ENCODE data around the gene PKP4. TPM values are rescaled to one million over a fixed set of nuclear protein-coding genes. Genes with fewer than 3 reads are reported as not detected.

Gene PKP4

GRCh38 chr2:158728422-158728821 lies 271.7 kb downstream of the PKP4 start:
- Histone ChIP-seq H3K4me1 (ENCODE audit: control insufficient read depth, insufficient read depth, low read length) (peaks cover 7% of the 10 kb centered on the region), H3K36me3 (ENCODE audit: insufficient read depth, low read length) (no peaks in the 10 kb centered on the region)

GRCh38 chr2:158729451-158729850 lies 272.7 kb downstream of the PKP4 start:
- peaks cover 7% of the 10 kb centered on the region for H3K4me1 ChIP-seq (ENCODE audit: control insufficient read depth, insufficient read depth, low read length)
- H3K27me3 ChIP-seq (ENCODE audit: control insufficient read depth, insufficient read depth, low read length): peaks cover 33% of the 10 kb centered on the region
- no peak overlapping the region for H3K4me3 ChIP-seq (ENCODE audit: low read length)
- no peaks in the 10 kb centered on the region for H3K36me3 ChIP-seq (ENCODE audit: insufficient read depth, low read length)
- H3K4me2 ChIP-seq (ENCODE audit: low read length): no peak overlapping the region
- H3K9ac ChIP-seq (ENCODE audit: low read depth, low read length): no peak overlapping the region
- no peaks in the 10 kb centered on the region for H3K9me3 ChIP-seq (replicated peaks; ENCODE audit: low read length)

More at GRCh38 chr2:158728422-158728821, 271.7 kb downstream of the PKP4 start:
- peaks cover 31% of the 10 kb centered on the region for H3K27me3 ChIP-seq (ENCODE audit: control insufficient read depth, insufficient read depth, low read length)
- no peak overlapping the region for H3K9ac ChIP-seq (ENCODE audit: low read depth, low read length)
- no peak overlapping the region for H3K4me3 ChIP-seq (ENCODE audit: low read length)
- H3K9me3 ChIP-seq (replicated peaks; ENCODE audit: low read length): no peaks in the 10 kb centered on the region
- H3K4me2 ChIP-seq (ENCODE audit: low read length): no peak overlapping the region

DNA sequence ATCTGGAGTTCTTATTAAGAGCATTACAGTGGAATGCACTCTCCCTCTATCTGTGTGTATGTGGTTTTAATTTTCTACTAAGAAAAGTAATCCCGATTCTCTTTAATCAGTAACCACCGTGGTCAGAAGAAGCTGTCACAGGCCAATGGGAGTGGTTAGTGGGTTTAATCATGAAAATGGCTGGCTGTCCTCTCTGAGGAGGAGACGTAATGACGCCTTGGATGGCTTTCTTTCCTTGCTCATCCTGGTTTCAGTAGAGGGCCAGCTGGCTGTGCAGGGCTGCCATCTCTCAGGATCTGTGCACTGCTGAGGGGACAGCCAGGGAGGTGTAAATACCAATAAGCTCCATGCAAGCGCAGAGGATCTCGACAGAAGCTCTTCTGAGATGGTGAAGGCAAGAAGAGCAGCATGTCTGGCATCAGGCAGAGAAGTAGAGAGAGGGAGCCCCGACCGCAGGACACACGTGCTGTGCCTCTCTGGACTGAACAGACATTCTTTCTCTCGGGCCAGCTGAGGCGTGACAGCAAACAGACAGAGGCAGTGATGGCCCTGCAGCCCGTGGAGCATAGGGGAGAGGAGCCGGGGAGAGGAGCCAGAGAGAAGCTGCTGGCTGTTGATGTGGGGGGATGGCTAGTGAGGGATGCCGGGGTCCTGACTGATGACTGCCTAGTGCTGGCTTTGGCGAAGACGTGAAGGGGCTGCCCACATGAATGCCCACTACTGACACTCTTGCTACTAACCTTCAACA lies 273.3 kb downstream of the PKP4 start:
- Histone ChIP-seq H3K9me3 (replicated peaks; ENCODE audit: low read length) (no peaks in the 10 kb centered on the region), H3K36me3 (ENCODE audit: insufficient read depth, low read length) (no peaks in the 10 kb centered on the region), H3K4me3 (ENCODE audit: low read length) (no peak overlapping the region), H3K9ac (ENCODE audit: low read depth, low read length) (no peak overlapping the region), H3K4me2 (ENCODE audit: low read length) (no peak overlapping the region), H3K27me3 (ENCODE audit: control insufficient read depth, insufficient read depth, low read length) (peaks cover 35% of the 10 kb centered on the region), H3K4me1 (ENCODE audit: control insufficient read depth, insufficient read depth, low read length) (peaks cover 7% of the 10 kb centered on the region)

DNA sequence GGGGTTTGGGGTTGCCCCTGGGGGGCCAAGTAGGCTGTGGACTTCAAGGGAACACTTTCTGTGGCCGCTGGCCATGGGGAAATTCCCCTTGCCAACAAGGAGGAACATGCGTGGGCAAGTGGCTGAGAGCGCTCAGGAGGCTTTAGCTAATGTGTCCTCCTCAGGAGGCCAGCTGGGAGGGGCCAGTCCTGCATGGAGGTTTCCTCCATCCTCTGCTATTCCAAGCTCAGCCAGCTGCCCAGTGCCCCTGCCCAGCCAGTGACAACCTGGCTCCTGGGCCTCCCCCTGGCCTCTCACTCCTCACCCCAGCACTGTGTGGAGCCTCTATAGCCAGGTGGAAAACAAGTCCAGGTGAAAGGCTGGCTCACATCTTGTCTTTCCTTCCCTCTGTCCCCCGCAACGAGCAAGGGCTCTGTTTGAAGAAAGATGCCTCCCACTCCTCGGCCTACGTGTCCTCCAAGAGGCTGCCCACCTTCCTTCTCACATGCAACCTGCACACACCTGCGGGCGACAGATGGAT lies 273.9 kb downstream of the PKP4 start:
- Histone ChIP-seq H3K9me3 (replicated peaks; ENCODE audit: low read length) (no peaks in the 10 kb centered on the region), H3K9ac (ENCODE audit: low read depth, low read length) (no peak overlapping the region), H3K4me3 (ENCODE audit: low read length) (no peak overlapping the region), H3K4me1 (ENCODE audit: control insufficient read depth, insufficient read depth, low read length) (peaks cover 7% of the 10 kb centered on the region), H3K36me3 (ENCODE audit: insufficient read depth, low read length) (no peaks in the 10 kb centered on the region), H3K4me2 (ENCODE audit: low read length) (no peak overlapping the region), H3K27me3 (ENCODE audit: control insufficient read depth, insufficient read depth, low read length) (peaks cover 36% of the 10 kb centered on the region)

GRCh38 chr2:158731386-158731785 lies 274.6 kb downstream of the PKP4 start:
- Histone ChIP-seq H3K4me3 (ENCODE audit: low read length) (no peak overlapping the region), H3K4me2 (ENCODE audit: low read length) (no peak overlapping the region), H3K27me3 (ENCODE audit: control insufficient read depth, insufficient read depth, low read length) (peaks cover 41% of the 10 kb centered on the region), H3K36me3 (ENCODE audit: insufficient read depth, low read length) (no peaks in the 10 kb centered on the region), H3K4me1 (ENCODE audit: control insufficient read depth, insufficient read depth, low read length) (peaks cover 7% of the 10 kb centered on the region), H3K9ac (ENCODE audit: low read depth, low read length) (no peak overlapping the region), H3K9me3 (replicated peaks; ENCODE audit: low read length) (no peaks in the 10 kb centered on the region)

Small RNA genes within 50 kb of the gene (small RNA-seq; reads per million reads assigned to genes)
- gene AC005042.3 (not detected), gene RN7SL393P (not detected)
